Endothelial cell of umbilical vein (primary cell): ENCODE data around the gene CAMTA1. TPM values are rescaled to one million over a fixed set of nuclear protein-coding genes. Genes with fewer than 3 reads are reported as not detected.

ENCODE experiments used
- BruUV-seq: library from RNA; stranded (reverse); fragments of 400-500 nt; replicated peaks from 2 replicates; lab custom pipeline; 2021; lab: Mats Ljungman, UMichigan
- CTCF ChIA-PET: fragments of 300-600, 350-600 bp; sonication (Branson Sonifier 250); formaldehyde crosslinking; loops from one replicate; lab custom pipeline; 2021; ENCODE audit warnings: antibody characterized with exemption, inconsistent platforms; lab: Charles Lee
- POLR2A ChIA-PET: fragments of 300-600, 350-600 bp; sonication (Branson Sonifier 250); formaldehyde crosslinking; loops from one replicate; lab custom pipeline; 2021; ENCODE audit warnings: antibody characterized with exemption, inconsistent platforms; lab: Charles Lee
- DNase-seq: peaks from one replicate; pipeline ENCODE4 v3.0.0-alpha.2; 2011; ENCODE audit warnings: low read depth, low spot score
- FAIRE-seq: peaks from 2 replicates; lab custom pipeline; 2011; peaks lifted over from hg19 to GRCh38; lab: Jason Lieb, UNC
- H2AFZ ChIP-seq: 2 replicates; pipeline ENCODE4 v1.6.0; 2012; ENCODE audit warnings: low read depth, low read length, control low read depth, inconsistent platforms
- H3K27ac ChIP-seq: 2 replicates; pipeline ENCODE4 v1.5.1; 2011; ENCODE audit warnings: low read depth, mild to moderate bottlenecking, control low read depth, low read length, moderate library complexity; ENCODE audit not compliant: insufficient read depth
- H3K27me3 ChIP-seq, 2 experiments: 2 replicates each; pipeline versions ENCODE4 v1.6.0 to v1.6.1; 2011; ENCODE audit warnings: low read length in 2 of 2, mixed read lengths in 1 of 2; ENCODE audit not compliant: control insufficient read depth in 2 of 2, insufficient read depth in 2 of 2
- H3K36me3 ChIP-seq, 2 experiments: 2 replicates in 1 of 2; 3 replicates in 1 of 2; pipeline ENCODE4 v1.5.1; 2011; ENCODE audit warnings: low read length in 2 of 2, mild to moderate bottlenecking in 1 of 2, moderate library complexity in 1 of 2; ENCODE audit not compliant: control insufficient read depth in 2 of 2, insufficient read depth in 2 of 2; ENCODE audit errors: extremely low read depth in 1 of 2
- H3K4me1 ChIP-seq: 3 replicates; pipeline ENCODE4 v1.5.1; 2011; ENCODE audit warnings: mild to moderate bottlenecking, low read length; ENCODE audit not compliant: control insufficient read depth, insufficient read depth; ENCODE audit errors: extremely low read depth
- H3K4me2 ChIP-seq: 2 replicates; pipeline ENCODE4 v1.6.1; 2011; ENCODE audit warnings: low read length, control low read depth, mixed read lengths; ENCODE audit not compliant: insufficient read depth
- H3K4me3 ChIP-seq, 3 experiments: fragments of 200-600 bp in 1 of 3; sonication (generic), shearing (Covaris generic) in 1 of 3; replicated peaks in 1 of 3; 2 replicates each; pipeline ENCODE4 v1.5.1; 2011 to 2016; ENCODE audit warnings: control low read depth in 3 of 3, low read length in 3 of 3, mild to moderate bottlenecking in 2 of 3, inconsistent platforms in 1 of 3, low read depth in 1 of 3, moderate library complexity in 1 of 3; ENCODE audit not compliant: insufficient read depth in 1 of 3
- H3K79me2 ChIP-seq: 2 replicates; pipeline ENCODE4 v1.6.0; 2012; ENCODE audit warnings: low read length, inconsistent platforms; ENCODE audit not compliant: control insufficient read depth, insufficient read depth
- H3K9ac ChIP-seq: replicated peaks from 2 replicates; pipeline ENCODE3; 2011; ENCODE audit warnings: low read length, control low read depth; ENCODE audit not compliant: insufficient read depth; ENCODE audit errors: extremely low read depth
- H3K9me1 ChIP-seq: replicated peaks from 3 replicates; pipeline ENCODE4 v1.6.0; 2011; ENCODE audit warnings: mild to moderate bottlenecking, low read length; ENCODE audit not compliant: control insufficient read depth, insufficient read depth; ENCODE audit errors: extremely low read depth
- H3K9me3 ChIP-seq: replicated peaks from 2 replicates; pipeline ENCODE4 v1.5.1; 2012; ENCODE audit warnings: low read length, inconsistent platforms; ENCODE audit not compliant: control insufficient read depth, insufficient read depth
- H4K20me1 ChIP-seq: replicated peaks from 2 replicates; pipeline ENCODE3; 2011; ENCODE audit warnings: mild to moderate bottlenecking, low read length; ENCODE audit not compliant: control insufficient read depth, insufficient read depth; ENCODE audit errors: extremely low read depth
- EZH2 ChIP-seq: IDR thresholded peaks from 2 replicates; pipeline ENCODE4 v1.6.1; 2012; ENCODE audit warnings: borderline replicate concordance, low read depth, mild to moderate bottlenecking, moderate library complexity, low read length, inconsistent platforms; ENCODE audit not compliant: severe bottlenecking
- FOS ChIP-seq: IDR thresholded peaks from 2 replicates; pipeline ENCODE4 v1.6.1; 2011; ENCODE audit warnings: mild to moderate bottlenecking, low read length, moderate library complexity, borderline replicate concordance; ENCODE audit not compliant: insufficient read depth
- GATA2 ChIP-seq: IDR thresholded peaks from 2 replicates; pipeline ENCODE4 v1.7.0; 2011; ENCODE audit warnings: low read depth, mild to moderate bottlenecking, moderate library complexity, mixed read lengths, low read length; ENCODE audit not compliant: insufficient read length, insufficient read depth
- JUN ChIP-seq: IDR thresholded peaks from 2 replicates; pipeline ENCODE4 v1.6.1; 2011; ENCODE audit warnings: borderline replicate concordance, low read depth; ENCODE audit not compliant: insufficient read length, insufficient read depth
- MYC ChIP-seq: IDR thresholded peaks from one replicate; pipeline ENCODE4 v1.6.1; 2011; ENCODE audit warnings: mild to moderate bottlenecking, low read depth, low read length
- POLR2A ChIP-seq: IDR thresholded peaks from 2 replicates; pipeline ENCODE4 v1.6.1; 2012; ENCODE audit warnings: low read depth, mild to moderate bottlenecking, control low read depth, low read length
- POLR2AphosphoS5 ChIP-seq: IDR thresholded peaks from 2 replicates; pipeline ENCODE4 v1.6.1; 2012; ENCODE audit warnings: low read depth, mild to moderate bottlenecking, control low read depth, low read length, moderate library complexity; ENCODE audit not compliant: insufficient read depth
- dilution Hi-C: fragments of 300-500 bp; cut with MboI; formaldehyde crosslinking; loops from one replicate; pipeline ENCODE4 v1.15.0; 2019; ENCODE audit warnings: low sequenced_read_pairs; ENCODE audit not compliant: extremely low pct_ligation_motif_present
- intact Hi-C: fragments of 100-400 bp; cut with micrococcal nuclease; formaldehyde crosslinking; loops from one replicate; pipeline ENCODE4 v1.10.0; 2022
- polyA plus RNA-seq, 4 experiments: library from polyadenylated mRNA; depleted of rRNA in 3 of 4; stranded (reverse) in 3 of 4; unstranded in 1 of 4; fragments of >200 nt; gene quantifications; 2 replicates each; pipeline versions ENCODE4 v1.2.1 to v1.2.3, GENCODE V29; 2011 to 2012; ENCODE audit warnings: missing spikeins in 1 of 4
- total RNA-seq: library from RNA; stranded (reverse); gene quantifications from 2 replicates; pipeline ENCODE4 v1.2.3, GENCODE V29; 2021
- TF ChIP-seq, protein P1 (sequence below), 2 donors: IDR thresholded peaks; 1 replicate in 1 of 2; 2 replicates in 1 of 2; pipeline ENCODE4 v1.5.1; 2011; ENCODE audit warnings: low read length in 2 of 2, mild to moderate bottlenecking in 2 of 2, moderate library complexity in 2 of 2, control low read depth in 1 of 2, inconsistent platforms in 1 of 2, low read depth in 1 of 2; ENCODE audit not compliant: insufficient read depth in 1 of 2; ENCODE audit errors: extremely low read depth in 1 of 2
- TF ChIP-seq, protein P2 (sequence below): IDR thresholded peaks from 2 replicates; pipeline ENCODE4 v1.6.1; 2011; ENCODE audit not compliant: insufficient read depth, insufficient read length

CAMTA1 gene
- total and polyA plus RNA-seq, 2 donors (not counting 3 experiments of a cell fraction or from before 2014, with no cell fraction given) = 50.8 to 92.7 TPM

DNA sequence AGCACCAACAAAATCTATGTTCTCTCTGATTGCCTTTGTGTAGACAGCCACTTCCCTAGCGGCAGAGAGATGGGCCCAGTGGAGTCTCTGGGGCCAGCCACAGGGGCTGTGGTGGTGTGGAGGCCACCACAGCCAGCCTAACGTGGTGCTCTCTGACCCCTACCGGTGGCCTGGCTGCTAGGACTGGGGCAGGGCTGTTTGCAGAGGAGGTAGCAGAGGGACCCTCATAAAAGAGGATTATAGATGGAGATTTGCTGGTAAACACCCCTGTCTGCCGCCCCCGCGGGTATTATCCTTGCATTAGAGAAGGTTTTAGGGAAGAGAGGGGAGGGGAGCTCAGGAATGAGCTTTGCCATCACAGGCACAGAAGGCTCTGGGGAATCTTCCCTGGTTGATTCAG lies 675.6 kb downstream of the CAMTA1 start:
- TF ChIP-seq FOS (no peak), GATA2 (no peak), POLR2A (no peak), EZH2 (no peak), JUN (no peak), MYC (no peak), POLR2AphosphoS5 (no peak)
- TF ChIP-seq, protein P1, sequence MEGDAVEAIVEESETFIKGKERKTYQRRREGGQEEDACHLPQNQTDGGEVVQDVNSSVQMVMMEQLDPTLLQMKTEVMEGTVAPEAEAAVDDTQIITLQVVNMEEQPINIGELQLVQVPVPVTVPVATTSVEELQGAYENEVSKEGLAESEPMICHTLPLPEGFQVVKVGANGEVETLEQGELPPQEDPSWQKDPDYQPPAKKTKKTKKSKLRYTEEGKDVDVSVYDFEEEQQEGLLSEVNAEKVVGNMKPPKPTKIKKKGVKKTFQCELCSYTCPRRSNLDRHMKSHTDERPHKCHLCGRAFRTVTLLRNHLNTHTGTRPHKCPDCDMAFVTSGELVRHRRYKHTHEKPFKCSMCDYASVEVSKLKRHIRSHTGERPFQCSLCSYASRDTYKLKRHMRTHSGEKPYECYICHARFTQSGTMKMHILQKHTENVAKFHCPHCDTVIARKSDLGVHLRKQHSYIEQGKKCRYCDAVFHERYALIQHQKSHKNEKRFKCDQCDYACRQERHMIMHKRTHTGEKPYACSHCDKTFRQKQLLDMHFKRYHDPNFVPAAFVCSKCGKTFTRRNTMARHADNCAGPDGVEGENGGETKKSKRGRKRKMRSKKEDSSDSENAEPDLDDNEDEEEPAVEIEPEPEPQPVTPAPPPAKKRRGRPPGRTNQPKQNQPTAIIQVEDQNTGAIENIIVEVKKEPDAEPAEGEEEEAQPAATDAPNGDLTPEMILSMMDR (IDR thresholded peaks at IDR 0.05; ENCODE audit: extremely low read depth in 1 of 2, insufficient read depth in 1 of 2, low read depth in 1 of 2, low read length in 2 of 2) = no peak
- TF ChIP-seq, protein P2, sequence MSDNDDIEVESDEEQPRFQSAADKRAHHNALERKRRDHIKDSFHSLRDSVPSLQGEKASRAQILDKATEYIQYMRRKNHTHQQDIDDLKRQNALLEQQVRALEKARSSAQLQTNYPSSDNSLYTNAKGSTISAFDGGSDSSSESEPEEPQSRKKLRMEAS = no peak
- POLR2A ChIA-PET = no interaction called here
- dilution Hi-C loops (no loop called here), intact Hi-C loops (no loop called here)
- no peak for FAIRE-seq
- no TSS peak for BruUV-seq
- H3K9ac ChIP-seq = no peak overlapping the region
- CTCF ChIA-PET = interaction anchor here (1.5 kb wide), 1 partner anchor 10 kb away, joined by 6 read pairs; no protein-coding TSS in a partner anchor
- no peaks in the 10 kb centered on the region for H4K20me1 ChIP-seq
- H3K79me2 ChIP-seq = no peaks in the 10 kb centered on the region
- H3K36me3 ChIP-seq = no peaks in the 10 kb centered on the region
- no peaks in the 10 kb centered on the region for H3K9me1 ChIP-seq
- no peak overlapping the region for H2AFZ ChIP-seq
- H3K4me1 ChIP-seq = no peaks in the 10 kb centered on the region
- H3K4me3 ChIP-seq = no peak overlapping the region
- H3K27me3 ChIP-seq = no peaks in the 10 kb centered on the region
- DNase-seq = no peak
- no peak overlapping the region for H3K4me2 ChIP-seq
- H3K9me3 ChIP-seq = no peaks in the 10 kb centered on the region
- H3K27ac ChIP-seq = no peak overlapping the region
